GM12878 (cell line): ENCODE measurements around the gene EHD4. TPM values are rescaled to one million over a fixed set of nuclear protein-coding genes. Genes with fewer than 3 reads are reported as not detected.
A peak's percentile ranks its signal among the peaks of the same experiment; 100 is the strongest.

ENCODE experiments used
- ATF2 ChIP-seq: IDR thresholded peaks from 2 replicates; pipeline ENCODE4 v1.6.1; 2012; ENCODE audit warnings: low read length, inconsistent platforms
- BHLHE40 ChIP-seq, 2 experiments: fragments of 450-650 bp in 1 of 2; IDR thresholded peaks; 2 replicates each; pipeline ENCODE4 v1.6.1; 2011 to 2017; ENCODE audit warnings: low read depth in 2 of 2, borderline replicate concordance in 1 of 2, improper control_type of control experiment in 1 of 2, low read length in 1 of 2, mild to moderate bottlenecking in 1 of 2
- DPF2 ChIP-seq: fragments of 450-650 bp; IDR thresholded peaks from 2 replicates; pipeline ENCODE4 v1.6.1; 2017; ENCODE audit warnings: mild to moderate bottlenecking
- E2F4 ChIP-seq: IDR thresholded peaks from 2 replicates; pipeline ENCODE4 v1.6.1; 2012; ENCODE audit warnings: low read depth, low read length, improper control_type of control experiment
- FOXM1 ChIP-seq: IDR thresholded peaks from 2 replicates; pipeline ENCODE4 v1.6.1; 2012; ENCODE audit warnings: low read depth, mild to moderate bottlenecking, inconsistent platforms, low read length, moderate library complexity
- IKZF2 ChIP-seq, 2 experiments: fragments of 450-650 bp; IDR thresholded peaks; 2 replicates each; pipeline ENCODE4 v1.6.1; 2017; ENCODE audit warnings: mild to moderate bottlenecking in 2 of 2, moderate library complexity in 2 of 2
- NFXL1 ChIP-seq: fragments of 450-650 bp; IDR thresholded peaks from 2 replicates; pipeline ENCODE4 v1.6.1; 2017; ENCODE audit warnings: antibody characterized with exemption, mild to moderate bottlenecking, borderline replicate concordance
- NKRF ChIP-seq: fragments of 450-650 bp; conservative IDR thresholded peaks from 2 replicates; pipeline ENCODE4 v1.6.1; 2017; ENCODE audit warnings: mild to moderate bottlenecking, moderate library complexity
- NR2F1 ChIP-seq: fragments of 450-650 bp; conservative IDR thresholded peaks from 2 replicates; pipeline ENCODE4 v1.6.1; 2017; ENCODE audit warnings: mild to moderate bottlenecking
- PAX5 ChIP-seq: IDR thresholded peaks from 2 replicates; pipeline ENCODE4 v1.6.1; 2011; ENCODE audit warnings: low read depth, low read length, borderline replicate concordance
- STAT1 ChIP-seq: fragments of 450-650 bp; conservative IDR thresholded peaks from 2 replicates; pipeline ENCODE4 v1.6.1; 2014; ENCODE audit warnings: antibody characterized with exemption, mild to moderate bottlenecking
- TAF1 ChIP-seq: IDR thresholded peaks from 2 replicates; pipeline ENCODE4 v1.6.1; 2011; ENCODE audit warnings: mild to moderate bottlenecking, low read depth, low read length, borderline replicate concordance
- TARDBP ChIP-seq: IDR thresholded peaks from 2 replicates; pipeline ENCODE4 v1.6.1; 2016; ENCODE audit warnings: borderline replicate concordance
- TBL1XR1 ChIP-seq: IDR thresholded peaks from 2 replicates; pipeline ENCODE4 v1.6.1; 2012; ENCODE audit warnings: low read depth, low read length, improper control_type of control experiment
- ZBTB40 ChIP-seq: fragments of 450-650 bp; IDR thresholded peaks from 2 replicates; pipeline ENCODE4 v1.6.1; 2016; ENCODE audit warnings: mild to moderate bottlenecking, moderate library complexity, borderline replicate concordance
- ZNF217 ChIP-seq: fragments of 450-650 bp; IDR thresholded peaks from 2 replicates; pipeline ENCODE4 v1.6.1; 2017; ENCODE audit warnings: antibody characterized with exemption, mild to moderate bottlenecking
- ZNF384 ChIP-seq: IDR thresholded peaks from 2 replicates; pipeline ENCODE4 v1.6.1; 2012; ENCODE audit warnings: low read depth, mild to moderate bottlenecking, low read length, improper control_type of control experiment, borderline replicate concordance
- ZZZ3 ChIP-seq: IDR thresholded peaks from 2 replicates; pipeline ENCODE4 v1.6.1; 2011; ENCODE audit warnings: low read depth; ENCODE audit not compliant: control insufficient read depth, insufficient read length
- polyA plus RNA-seq, 11 experiments: library from polyadenylated mRNA; depleted of rRNA in 4 of 11; unstranded in 6 of 11; stranded (reverse) in 5 of 11; fragments of >200 nt; fragmentation: Nextera tagmentation in 4 of 11; fragmentation: Illumina TruSeq in 1 of 11; extraction: Ambion mirVana in 4 of 11; extraction: Trizol in 1 of 11; gene quantifications; 1 replicate in 1 of 11; 2 replicates in 10 of 11; pipeline versions ENCODE4 v1.2.1 to v1.2.3, GENCODE V29; 2011 to 2016; ENCODE audit warnings: inconsistent platforms in 2 of 11, missing spikeins in 2 of 11, low read depth in 1 of 11
- total RNA-seq, 4 experiments: library from RNA; depleted of rRNA in 3 of 4; stranded (reverse); fragments of >200 nt in 3 of 4; fragmentation: Illumina TruSeq in 1 of 4; extraction: Trizol in 1 of 4; gene quantifications; 2 replicates each; pipeline versions ENCODE4 v1.2.1 to v1.2.3, GENCODE V29; 2013 to 2021

The EHD4 gene
- total and polyA plus RNA-seq, 10 of the 15 experiments (the other 5 are each of a cell fraction or from before 2014, with no cell fraction given) = 4.2 to 62.9 (median 44.7) TPM

DNA sequence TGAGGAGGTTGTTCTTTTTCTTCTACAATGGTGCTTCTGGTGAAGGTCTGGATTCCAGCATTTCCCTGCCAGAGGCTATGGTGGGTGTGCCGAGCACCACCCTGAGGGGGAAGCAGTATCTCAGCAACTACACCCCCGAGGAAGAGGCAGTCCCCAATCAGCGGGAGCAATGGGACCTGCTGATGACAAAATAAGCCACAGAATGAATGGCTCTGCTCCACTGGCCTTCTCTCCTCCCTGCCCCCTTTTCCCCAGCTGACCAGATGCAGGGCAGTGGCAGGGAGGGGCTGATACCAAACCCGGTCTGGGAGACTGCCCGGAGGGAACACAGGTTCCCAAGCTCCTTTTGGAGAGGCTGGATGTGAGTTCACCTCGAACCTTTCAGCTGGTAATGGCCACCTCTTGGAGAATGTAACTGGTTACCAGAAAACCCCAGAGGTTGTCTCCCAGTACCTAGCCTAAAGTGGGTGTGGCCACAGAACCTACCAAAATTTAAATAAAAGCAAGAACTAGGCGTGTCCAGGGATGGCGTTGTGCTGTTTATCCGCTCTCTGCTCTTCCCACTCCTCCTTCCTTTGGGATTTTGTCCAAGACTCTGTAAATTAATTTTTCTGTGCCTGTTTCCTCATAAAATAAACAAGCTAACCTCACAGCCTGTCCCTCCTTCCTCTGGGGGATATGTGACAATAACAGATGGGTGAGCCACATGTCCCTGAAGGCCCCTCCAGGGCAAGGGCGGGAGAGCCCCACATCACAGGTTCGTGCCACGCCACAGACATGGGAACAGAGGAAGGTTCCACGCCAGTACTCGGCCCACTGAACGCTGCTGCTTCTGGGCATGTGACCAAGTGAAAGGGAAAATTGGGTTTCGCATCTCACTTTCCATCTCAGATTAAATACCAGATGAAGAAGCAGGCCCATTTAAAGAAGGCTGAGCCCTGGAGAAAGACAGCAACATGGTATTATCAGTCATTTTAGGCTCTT lies 43.4 kb downstream of the EHD4 start (continued):
- TF ChIP-seq ZBTB40 = peak; percentile 18; the same call in 1 of the 2 replicates
- peak; percentile 79 for TF ChIP-seq FOXM1
- no peak for TF ChIP-seq TAF1
- TF ChIP-seq IKZF2 (IDR thresholded peaks at IDR 0.05) = peak; percentile 98
- TF ChIP-seq ZNF384 = no peak
- peak; percentile 90; the same call in 1 of the 2 replicates for TF ChIP-seq PAX5
- no peak; the same call in 1 of the 2 replicates for TF ChIP-seq TBL1XR1
- no peak for TF ChIP-seq TARDBP
- peak; percentile 66 for TF ChIP-seq DPF2
- TF ChIP-seq E2F4 = no peak
- TF ChIP-seq NR2F1 = peak; percentile 78
- no peak for TF ChIP-seq ZZZ3
- TF ChIP-seq BHLHE40 (IDR thresholded peaks at IDR 0.05; ENCODE audit: borderline replicate concordance in 1 of 2, low read depth in 2 of 2, low read length in 1 of 2) = peak; percentile 91 to 94
- no peak for TF ChIP-seq ZNF217
- TF ChIP-seq NFXL1 = no peak
- no peak; the same call in 1 of the 2 replicates for TF ChIP-seq ATF2
- no peak for TF ChIP-seq NKRF
- TF ChIP-seq STAT1 = no peak
